ENCODE results near the gene PSAT1.

PSAT1 gene

GRCh38 chr9:78319197-78320029 lies 22.5 kb downstream of the PSAT1 start:
- ATAC-seq = no peak

GRCh38 chr9:78320030-78320693 lies 23.2 kb downstream of the PSAT1 start:
- no peak for ATAC-seq

- no peak for ATAC-seq
Measured at GRCh38 chr9:78320875-78321496, 24.1 kb downstream of the PSAT1 start.

GRCh38 chr9:78321505-78321904 lies 24.6 kb downstream of the PSAT1 start:
- no peak for ATAC-seq

- no peak for ATAC-seq
Measured at GRCh38 chr9:78324068-78324650, 27.2 kb downstream of the PSAT1 start.

- no peak for ATAC-seq
Measured at GRCh38 chr9:78324682-78325081, 27.8 kb downstream of the PSAT1 start.

GRCh38 chr9:78325343-78325742 lies 28.4 kb downstream of the PSAT1 start:
- no peak for ATAC-seq

GRCh38 chr9:78325846-78326360 lies 29.0 kb downstream of the PSAT1 start:
- ATAC-seq = no peak

- no peak for ATAC-seq
Measured at GRCh38 chr9:78326564-78326963, 29.6 kb downstream of the PSAT1 start.

GRCh38 chr9:78332381-78332780 lies 35.5 kb downstream of the PSAT1 start:
- no peak for ATAC-seq

- no peak for ATAC-seq
Measured at GRCh38 chr9:78348848-78349247, 51.9 kb downstream of the PSAT1 start.

- ATAC-seq = no peak
Measured at GRCh38 chr9:78351816-78352215, 54.9 kb downstream of the PSAT1 start.

GRCh38 chr9:78354324-78354973 lies 57.5 kb downstream of the PSAT1 start:
- no peak for ATAC-seq

- ATAC-seq = no peak
Measured at GRCh38 chr9:78354989-78355388, 58.1 kb downstream of the PSAT1 start.

- no peak for ATAC-seq
Measured at GRCh38 chr9:78356634-78357033, 59.7 kb downstream of the PSAT1 start.

GRCh38 chr9:78357165-78357873 lies 60.4 kb downstream of the PSAT1 start:
- no peak for ATAC-seq

GRCh38 chr9:78358329-78359051 lies 61.6 kb downstream of the PSAT1 start:
- no peak for ATAC-seq

- ATAC-seq = no peak
Measured at GRCh38 chr9:78363221-78363620, 66.3 kb downstream of the PSAT1 start.

GRCh38 chr9:78365748-78366697 lies 69.1 kb downstream of the PSAT1 start:
- ATAC-seq = no peak

- ATAC-seq = no peak
Measured at GRCh38 chr9:78366827-78367226, 69.9 kb downstream of the PSAT1 start.

Data from activated CD4-positive, CD25-positive, alpha-beta regulatory T cell treated with anti-CD3 and anti-CD28 coated beads, Interleukin-2, amount 50 U/mL, for 24 hours (primary cell).